PC-9 (cell line): Measurements from ENCODE around the gene F7.

ENCODE experiments used
- CTCF ChIP-seq: fragments of 200-600 bp; sonication (generic); conservative IDR thresholded peaks from 2 replicates; pipeline ENCODE4 v1.6.1; 2017; ENCODE audit warnings: mixed run types, antibody characterized with exemption, mild to moderate bottlenecking, moderate library complexity
- EZH2 ChIP-seq: fragments of 200-600 bp; sonication (generic); IDR thresholded peaks from 2 replicates; pipeline ENCODE4 v1.8.0; 2017; ENCODE audit warnings: antibody characterized with exemption, low read depth

GRCh38 chr13:113094410-113094800 is 11.2 kb upstream of the F7 start:
- TF ChIP-seq CTCF (no peak), EZH2 (no peak)
